HG02798 (cell line): ENCODE measurements around the gene GPRASP3.

Experiments used
- ATAC-seq: cut with Tn5 transposase; IDR thresholded peaks from one replicate; pipeline ENCODE4 v1.9.1; 2021; ENCODE audit warnings: mild to moderate bottlenecking; ENCODE audit not compliant: unreplicated experiment, poor library complexity

The GPRASP3 gene

GRCh38 chrX:102745513-102745856, 24.9 kb downstream of the GPRASP3 start:
- ATAC-seq, result no peak

- no peak for ATAC-seq
Measured at GRCh38 chrX:102745857-102746584, 25.5 kb downstream of the GPRASP3 start.

GRCh38 chrX:102765217-102765616, 44.7 kb downstream of the GPRASP3 start:
- no peak for ATAC-seq

- no peak for ATAC-seq
Measured at GRCh38 chrX:102765809-102766208, 45.3 kb downstream of the GPRASP3 start.

- no peak for ATAC-seq
Measured at GRCh38 chrX:102767287-102767686, 46.7 kb downstream of the GPRASP3 start.

GRCh38 chrX:102768987-102769761, 48.6 kb downstream of the GPRASP3 start:
- ATAC-seq, result peak; percentile 98
